Effector CD8-positive, alpha-beta T cell (primary cell): ENCODE data around the gene FOXA3.

Experiments used
- DNase-seq: peaks from one replicate; lab custom pipeline; 2025; lab: John Stamatoyannopoulos, UW

The FOXA3 gene

GRCh38 chr19:45873219-45873772 is 9.2 kb downstream of the FOXA3 start:
- DNase-seq = no peak

DNA sequence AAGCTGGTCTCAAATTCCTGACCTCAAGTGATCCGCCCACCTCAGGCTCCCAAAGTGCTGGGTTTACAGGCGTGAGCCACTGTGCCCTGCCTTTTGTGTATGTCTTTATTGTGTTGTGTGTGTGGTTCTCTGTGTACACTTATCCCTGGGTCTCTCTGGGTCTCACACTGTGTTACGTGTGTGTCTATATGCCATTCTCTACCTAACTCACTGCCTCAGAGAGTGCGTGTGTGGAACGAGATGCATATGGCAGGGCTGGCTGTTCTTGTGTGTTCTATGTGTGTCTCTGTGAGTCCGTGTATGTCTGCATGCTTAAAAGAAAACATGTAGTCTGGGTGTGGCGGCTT is 10.5 kb downstream of the FOXA3 start:
- no peak for DNase-seq

GRCh38 chr19:45876161-45876410 is 12.0 kb downstream of the FOXA3 start:
- no peak for DNase-seq

GRCh38 chr19:45876411-45877197 is 12.5 kb downstream of the FOXA3 start:
- no peak for DNase-seq

DNA sequence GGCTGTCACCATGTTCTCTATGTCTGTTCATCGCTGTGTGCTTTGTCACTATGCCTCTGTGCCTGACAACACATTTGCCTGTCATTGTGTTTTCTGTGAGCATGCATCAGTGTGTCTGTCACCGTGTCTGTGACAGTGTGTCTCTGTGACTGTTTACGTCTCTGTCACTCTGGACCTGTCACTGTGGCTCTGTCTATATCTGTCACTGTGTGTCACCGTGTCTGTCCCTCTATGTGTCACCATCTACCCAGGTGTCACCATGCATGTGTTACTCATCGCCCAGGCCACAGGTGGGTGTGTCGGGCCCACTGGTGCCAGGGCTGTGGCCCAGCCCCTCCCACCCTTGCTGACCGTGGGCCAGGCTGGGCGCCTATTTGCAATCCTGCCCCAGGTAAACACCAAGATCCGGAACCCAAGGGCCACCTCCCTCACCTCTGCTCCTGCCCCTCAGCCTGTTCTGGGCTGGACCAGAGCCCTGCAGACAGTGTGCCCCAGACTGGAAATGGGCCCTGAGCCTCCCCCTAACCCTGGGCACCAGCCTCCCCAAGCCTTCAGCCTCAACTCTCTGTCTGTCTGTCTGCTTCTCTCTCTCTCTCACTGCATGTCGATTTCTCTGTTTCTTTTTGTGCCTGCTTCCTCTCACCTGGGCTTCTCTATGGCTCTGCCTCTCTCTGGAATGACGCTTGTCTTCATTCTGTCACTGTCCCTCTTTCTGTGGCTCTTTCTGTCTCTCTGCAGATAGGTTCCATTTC is 14.1 kb downstream of the FOXA3 start:
- no peak for DNase-seq

- DNase-seq = no peak
Measured at GRCh38 chr19:45879055-45879454, 14.9 kb downstream of the FOXA3 start.

- no peak for DNase-seq
Measured at GRCh38 chr19:45879971-45880370, 15.8 kb downstream of the FOXA3 start.

DNA sequence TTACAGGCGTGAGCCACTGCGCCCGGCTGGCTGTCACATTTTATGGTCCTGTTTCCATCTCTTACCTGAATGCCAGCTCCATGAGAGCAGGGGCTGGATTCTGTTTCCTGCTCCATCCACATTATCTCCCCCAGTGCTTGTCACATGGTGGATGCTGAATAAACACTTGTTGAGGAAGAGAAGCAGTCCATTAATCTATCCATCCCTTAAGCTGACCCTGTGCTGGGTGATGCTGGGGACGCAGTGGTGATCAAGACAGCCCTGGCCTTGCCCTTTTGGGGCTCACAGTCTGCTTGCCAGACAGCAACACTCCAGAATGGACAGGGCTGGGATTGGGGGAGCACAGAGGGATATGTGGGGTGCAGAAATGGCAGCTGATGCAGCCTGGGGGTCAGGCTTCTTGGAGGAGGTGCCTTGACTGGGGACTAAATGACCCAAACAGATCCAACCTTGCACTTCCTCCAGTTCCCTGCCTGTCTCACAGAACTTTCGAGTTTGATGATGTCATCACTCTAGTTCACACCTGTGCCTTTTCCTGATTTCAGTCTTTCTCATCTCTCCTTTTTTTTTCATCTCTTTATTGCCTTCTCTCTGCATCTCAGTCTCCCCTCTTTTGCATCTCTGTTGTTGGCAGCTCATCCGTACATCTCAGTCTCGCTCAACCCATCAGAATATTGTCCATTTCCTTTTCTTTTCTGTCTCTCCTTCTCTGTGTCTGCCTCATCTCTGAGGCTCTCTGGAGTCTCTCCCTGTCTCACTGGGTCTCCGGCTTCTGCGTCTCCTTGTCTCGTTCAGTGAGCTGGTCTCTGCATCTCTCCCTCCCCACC is 17.2 kb downstream of the FOXA3 start:
- DNase-seq = no peak

GRCh38 chr19:45881909-45882528 is 17.9 kb downstream of the FOXA3 start:
- DNase-seq = no peak

DNA sequence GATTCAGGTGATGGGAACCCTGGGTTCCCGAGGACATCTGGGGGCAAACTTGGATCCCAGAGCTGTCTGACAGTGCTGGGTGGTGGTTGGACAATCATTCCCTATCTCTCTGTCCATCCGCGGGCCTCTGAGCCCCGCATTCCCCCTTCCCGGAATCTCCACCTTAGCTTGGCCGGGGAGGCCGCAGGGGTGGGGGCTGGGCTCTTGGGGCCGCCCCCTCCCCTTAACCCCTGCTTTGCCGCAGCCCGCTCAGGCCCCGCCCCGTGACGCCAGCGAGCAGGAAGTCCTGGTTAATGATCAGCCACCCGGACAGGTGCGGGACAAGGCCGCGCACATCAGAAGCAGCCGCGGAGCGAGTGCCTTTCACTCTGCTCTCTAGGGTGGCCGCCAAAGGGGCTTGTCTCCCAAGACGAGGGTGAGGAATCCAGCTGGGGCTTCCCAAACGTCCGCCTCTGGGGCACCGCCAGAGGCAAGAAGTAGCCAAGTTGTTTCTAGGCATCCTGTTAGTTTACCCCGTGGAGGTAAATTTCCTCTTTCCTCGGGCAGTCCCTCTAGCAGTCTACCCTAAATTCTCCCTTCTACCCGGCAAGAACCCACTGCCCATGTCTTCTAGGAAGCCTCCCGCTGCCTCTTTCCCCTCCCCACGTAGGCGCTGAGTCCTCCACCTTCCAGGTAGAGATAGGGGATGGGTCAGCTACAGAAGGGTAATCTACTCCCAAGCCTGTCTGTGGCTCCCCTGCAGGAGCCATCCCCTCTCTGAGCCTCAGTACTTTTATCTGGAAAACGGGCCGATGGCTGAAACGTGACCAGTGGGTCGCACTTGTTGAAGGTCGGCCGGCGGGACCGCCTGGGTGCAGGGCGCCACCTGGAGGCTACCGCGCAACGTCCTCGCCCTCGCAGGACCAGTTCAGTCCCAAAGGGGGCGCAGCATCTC is 18.8 kb downstream of the FOXA3 start:
- DNase-seq = peak; percentile 69

- DNase-seq = no peak
Measured at GRCh38 chr19:45883586-45883880, 19.4 kb downstream of the FOXA3 start.

DNA sequence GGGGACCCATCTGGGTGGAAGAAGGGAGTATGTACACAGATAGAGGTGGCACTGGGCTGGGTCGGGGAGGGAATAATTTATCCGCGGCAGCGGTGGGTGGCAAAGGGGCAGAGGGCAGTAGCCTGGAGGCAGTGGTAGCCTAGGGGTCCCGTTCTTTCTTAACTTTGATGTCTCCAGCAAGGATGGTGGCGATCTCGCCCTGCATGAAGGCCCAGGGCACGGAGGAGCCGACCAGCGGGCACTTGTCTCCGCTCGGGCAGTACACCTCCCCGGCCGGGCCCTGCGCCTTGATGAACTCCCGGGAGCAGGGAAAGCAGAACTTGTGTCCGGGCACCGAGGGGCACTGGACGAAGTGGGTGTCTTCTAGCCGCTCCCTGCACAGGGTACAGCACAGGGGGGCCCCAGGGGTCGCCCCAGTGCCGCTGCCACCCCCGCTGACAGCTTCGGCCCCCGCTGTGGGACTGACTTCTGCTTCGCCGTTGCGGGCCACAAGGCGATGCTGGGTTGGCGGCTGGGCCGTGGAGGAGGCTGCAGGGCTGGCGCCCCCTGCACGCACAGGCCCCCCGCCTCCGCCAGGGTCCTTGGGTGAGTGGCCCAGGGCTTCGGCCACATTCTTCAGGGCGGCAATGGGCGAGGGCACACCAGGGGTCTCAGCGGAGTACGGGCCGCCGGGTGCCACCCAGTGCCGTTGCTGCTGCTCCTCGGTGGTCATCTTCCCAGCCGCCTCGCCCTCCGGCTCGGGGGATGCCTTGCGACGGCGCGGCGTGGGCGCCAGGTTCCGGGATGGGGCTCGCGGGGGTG is 20.0 kb downstream of the FOXA3 start:
- no peak for DNase-seq

- no peak for DNase-seq
Measured at GRCh38 chr19:45884682-45885555, 20.8 kb downstream of the FOXA3 start.

GRCh38 chr19:45885556-45886426 is 21.7 kb downstream of the FOXA3 start, which contains the start of gene IRF2BP1:
IRF2BP1 (minus strand) TSS chr19:45886141; CDS start chr19:45885774, 367 bp downstream.
- DNase-seq = peak; percentile 80

GRCh38 chr19:45886427-45887199 is 22.5 kb downstream of the FOXA3 start:
- DNase-seq = peak; percentile 83

DNA sequence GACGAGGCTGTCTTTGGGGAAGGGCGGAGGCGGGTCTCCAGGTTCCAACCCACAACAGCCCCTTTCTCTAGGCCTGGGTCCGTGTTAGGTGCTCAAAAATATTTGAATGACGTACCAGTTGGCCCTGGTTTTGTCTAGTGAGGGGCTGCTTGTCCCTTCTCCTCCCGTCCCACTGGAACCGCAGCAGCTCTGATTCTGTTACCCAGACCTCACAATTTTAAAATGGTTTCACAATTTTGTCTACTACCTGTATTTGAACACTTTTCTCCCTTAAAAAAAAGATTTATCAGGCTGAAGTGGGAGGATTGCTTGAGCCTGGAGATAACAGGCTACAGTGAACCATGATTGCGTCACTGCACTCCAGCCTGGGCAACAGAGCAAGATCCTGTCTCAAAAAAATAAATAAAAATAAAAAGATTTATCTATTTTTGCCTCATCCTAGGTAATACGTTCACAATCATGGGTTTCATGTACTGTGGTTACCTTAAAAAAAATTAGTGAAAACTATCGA is 23.1 kb downstream of the FOXA3 start:
- DNase-seq = no peak

DNA sequence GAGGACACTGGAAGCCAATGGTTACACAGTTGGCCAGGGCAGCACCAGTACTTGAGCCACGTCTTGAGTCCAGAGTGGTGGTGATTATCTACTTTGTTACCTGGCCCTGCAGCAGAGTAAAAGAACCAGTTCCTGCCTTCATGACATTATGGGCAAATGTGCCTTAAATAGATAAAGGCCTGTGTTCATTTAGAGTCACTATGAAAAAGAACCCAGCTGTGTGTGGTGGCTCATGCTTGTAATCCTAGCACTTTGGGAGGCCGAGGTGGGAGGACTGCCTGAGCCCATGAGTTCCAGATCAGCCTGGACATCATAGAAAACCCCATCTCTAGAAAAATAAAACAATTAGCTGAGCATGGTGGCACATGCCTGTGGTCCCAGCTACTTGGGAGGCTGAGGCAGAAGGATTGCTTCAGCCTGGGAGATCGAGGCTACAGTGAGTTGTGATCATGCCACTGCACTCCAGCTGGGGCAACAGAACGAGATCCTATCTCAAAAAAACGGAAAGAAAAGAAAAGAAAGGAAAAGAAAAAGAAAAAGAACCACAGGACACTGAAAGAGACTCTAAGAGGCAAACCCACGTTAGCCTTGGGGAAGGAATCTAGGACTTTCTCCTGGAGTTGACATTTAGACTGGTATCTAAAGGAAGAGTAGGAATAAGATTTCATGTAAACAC is 25.2 kb downstream of the FOXA3 start:
- no peak for DNase-seq
